SK-N-MC (cell line): ENCODE measurements around the gene ALPP.
"Not testable (repeated sequence)": the region's sequence is repeated elsewhere in the genome, so short reads cannot be mapped to it uniquely, and the experiment has no call there.

Experiments used
- DNase-seq: peaks from one replicate; pipeline ENCODE4 v3.0.0-alpha.2; 2011; ENCODE audit warnings: low read depth, low spot score
- H3K27ac ChIP-seq: fragments of 200-600 bp; sonication (generic); 2 replicates; pipeline ENCODE4 v1.5.1; 2016; ENCODE audit warnings: mixed run types
- H3K36me3 ChIP-seq: fragments of 200-600 bp; sonication (generic); 2 replicates; pipeline ENCODE4 v1.6.1; 2017; ENCODE audit warnings: antibody characterized with exemption, low read length, mixed read lengths; ENCODE audit not compliant: insufficient read depth
- H3K4me3 ChIP-seq: fragments of 200-600 bp; sonication (generic); 2 replicates; pipeline ENCODE4 v1.5.1; 2016
- H3K9ac ChIP-seq: fragments of 200-600 bp; sonication (generic); 2 replicates; pipeline ENCODE4 v1.8.0; 2017; ENCODE audit warnings: mixed run types, mixed read lengths; ENCODE audit not compliant: insufficient read length
- H3K9me3 ChIP-seq: fragments of 200-600 bp; sonication (generic); 2 replicates; pipeline ENCODE4 v1.6.1; 2017; ENCODE audit warnings: low read depth, mild to moderate bottlenecking, antibody characterized with exemption, low read length, moderate library complexity, mixed read lengths
- EZH2 ChIP-seq: fragments of 200-600 bp; sonication (generic); IDR thresholded peaks from one replicate; pipeline ENCODE4 v1.6.1; 2017; ENCODE audit warnings: antibody characterized with exemption
- FOXP2 ChIP-seq: optimal IDR thresholded peaks from 2 replicates; pipeline ENCODE3; 2011; ENCODE audit warnings: mild to moderate bottlenecking, moderate library complexity; ENCODE audit not compliant: insufficient read depth; ENCODE audit errors: extremely low read length, control extremely low read depth
- POLR2AphosphoS5 ChIP-seq: IDR thresholded peaks from 2 replicates; pipeline ENCODE4 v1.6.1; 2012; ENCODE audit warnings: mild to moderate bottlenecking, low read depth, low read length, borderline replicate concordance

Gene ALPP

DNA sequence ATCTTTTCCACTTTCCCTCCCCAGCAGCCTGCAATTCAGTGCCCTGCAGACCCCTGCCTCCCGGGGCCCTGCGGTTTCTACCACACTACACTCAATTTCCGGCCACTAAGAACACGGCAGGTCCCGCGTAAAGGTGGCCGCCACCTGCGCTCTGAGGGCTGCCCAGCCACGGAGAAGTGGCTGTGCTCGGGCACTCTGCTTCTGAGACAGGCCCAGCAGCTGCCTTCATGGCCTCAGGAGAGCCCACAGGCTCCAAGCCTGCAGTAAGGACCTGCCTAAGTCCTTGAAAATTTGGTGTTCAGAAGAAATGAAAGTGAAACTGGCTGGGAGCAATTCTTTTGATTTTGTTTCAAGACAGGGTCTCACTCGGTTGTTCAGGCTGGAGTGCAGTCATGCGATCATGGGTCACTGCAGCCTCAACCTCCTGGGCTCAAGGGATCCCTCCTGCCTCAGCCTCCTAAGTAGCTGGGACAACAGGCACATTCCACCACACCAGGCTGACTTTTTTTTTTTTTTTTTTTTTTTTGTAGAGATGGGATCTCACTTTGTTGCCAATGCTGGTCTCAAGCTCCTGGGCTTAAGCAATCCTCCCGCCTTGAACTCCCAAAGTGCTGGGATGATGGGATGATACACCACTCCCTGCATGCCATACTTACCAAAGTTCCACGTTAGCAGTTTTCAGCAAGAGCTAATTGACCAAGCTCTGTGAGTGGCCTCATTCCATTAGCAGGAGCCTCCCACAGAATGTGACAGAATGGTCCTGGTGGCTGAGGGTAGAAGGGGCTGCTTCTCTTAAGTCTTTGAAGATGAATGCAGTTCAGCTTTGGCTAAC, 14.6 kb upstream of the ALPP start:
- DNase-seq, result no peak
- H3K4me3 ChIP-seq, result no peak overlapping the region
- H3K9me3 ChIP-seq, result no peaks in the 10 kb centered on the region
- TF ChIP-seq POLR2AphosphoS5 (no peak), FOXP2 (no peak), EZH2 (no peak)
- no peaks in the 10 kb centered on the region for H3K36me3 ChIP-seq
- no peak overlapping the region for H3K27ac ChIP-seq
- no peak overlapping the region for H3K9ac ChIP-seq

- H3K9me3 ChIP-seq, H3K27ac ChIP-seq, H3K4me3 ChIP-seq, H3K36me3 ChIP-seq, H3K9ac ChIP-seq, DNase-seq: not testable (repeated sequence)
Measured at GRCh38 chr2:232364806-232365594, 13.6 kb upstream of the ALPP start.

DNA sequence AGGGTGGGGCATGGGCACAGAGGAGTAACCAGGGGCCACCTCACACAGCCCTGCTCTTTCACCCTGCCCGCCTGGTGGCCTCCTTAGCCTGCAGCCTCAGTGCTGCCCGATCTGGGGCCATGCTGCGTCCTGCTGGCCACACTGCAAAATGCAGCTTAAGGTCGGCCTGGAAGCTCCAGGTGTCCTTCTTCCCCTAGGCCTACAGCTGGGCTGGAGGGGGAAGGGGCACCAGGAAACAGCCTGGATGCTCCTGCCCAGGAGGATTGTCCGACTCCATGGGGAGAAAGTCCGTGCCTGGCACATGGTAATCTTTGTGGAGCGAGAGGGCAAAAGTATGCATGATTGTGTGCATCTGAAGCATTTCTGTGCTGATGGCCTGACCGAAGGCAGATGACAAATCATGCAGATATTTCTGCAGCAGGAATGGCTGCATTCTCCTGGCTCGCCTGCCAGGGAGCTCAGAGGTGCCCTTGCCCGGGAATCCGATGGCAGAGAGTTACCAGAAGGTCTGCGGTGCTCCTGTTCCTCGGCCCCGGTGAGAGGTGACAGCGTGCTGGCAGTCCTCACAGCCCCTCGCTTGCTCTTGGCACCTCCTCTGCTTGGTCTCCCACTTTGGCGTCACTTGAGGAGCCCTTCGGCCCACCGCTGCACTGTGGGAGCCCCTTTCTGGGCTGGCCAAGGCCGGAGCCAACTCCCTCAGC, 12.8 kb upstream of the ALPP start:
- H3K4me3 ChIP-seq, result no peak overlapping the region
- DNase-seq, result no peak
- no peaks in the 10 kb centered on the region for H3K36me3 ChIP-seq
- no peak overlapping the region for H3K9ac ChIP-seq
- TF ChIP-seq POLR2AphosphoS5 (no peak), FOXP2 (no peak), EZH2 (no peak)
- H3K27ac ChIP-seq, result no peak overlapping the region
- no peaks in the 10 kb centered on the region for H3K9me3 ChIP-seq

- not testable (repeated sequence) for H3K9me3 ChIP-seq, H3K4me3 ChIP-seq, H3K9ac ChIP-seq, H3K27ac ChIP-seq, DNase-seq, H3K36me3 ChIP-seq
Measured at GRCh38 chr2:232366461-232366860, 12.1 kb upstream of the ALPP start.

DNA sequence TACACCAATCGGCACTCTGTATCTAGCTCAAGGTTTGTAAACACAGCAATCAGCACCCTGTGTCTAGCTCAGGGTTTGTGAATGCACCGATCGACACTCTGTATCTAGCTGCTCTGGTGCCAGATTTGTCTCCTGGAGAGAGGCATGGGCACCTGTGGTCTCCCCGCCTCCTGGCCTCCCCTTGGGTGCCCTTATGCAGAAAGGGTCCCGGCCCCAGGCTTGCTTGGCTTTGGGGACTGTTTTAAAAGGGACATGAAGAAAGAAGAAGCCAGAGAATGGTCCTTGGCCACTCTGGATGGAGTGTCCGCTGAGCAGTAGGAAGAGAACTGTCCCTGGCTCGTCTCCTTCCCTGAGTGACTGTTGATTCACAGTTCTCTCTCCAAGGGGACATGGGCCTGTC, 11.5 kb upstream of the ALPP start:
- H3K9me3 ChIP-seq, result no peaks in the 10 kb centered on the region
- H3K36me3 ChIP-seq, result no peaks in the 10 kb centered on the region
- no peak overlapping the region for H3K4me3 ChIP-seq
- no peak overlapping the region for H3K9ac ChIP-seq
- no peak overlapping the region for H3K27ac ChIP-seq
- no peak for DNase-seq
- TF ChIP-seq FOXP2 (no peak), POLR2AphosphoS5 (no peak), EZH2 (no peak)

DNA sequence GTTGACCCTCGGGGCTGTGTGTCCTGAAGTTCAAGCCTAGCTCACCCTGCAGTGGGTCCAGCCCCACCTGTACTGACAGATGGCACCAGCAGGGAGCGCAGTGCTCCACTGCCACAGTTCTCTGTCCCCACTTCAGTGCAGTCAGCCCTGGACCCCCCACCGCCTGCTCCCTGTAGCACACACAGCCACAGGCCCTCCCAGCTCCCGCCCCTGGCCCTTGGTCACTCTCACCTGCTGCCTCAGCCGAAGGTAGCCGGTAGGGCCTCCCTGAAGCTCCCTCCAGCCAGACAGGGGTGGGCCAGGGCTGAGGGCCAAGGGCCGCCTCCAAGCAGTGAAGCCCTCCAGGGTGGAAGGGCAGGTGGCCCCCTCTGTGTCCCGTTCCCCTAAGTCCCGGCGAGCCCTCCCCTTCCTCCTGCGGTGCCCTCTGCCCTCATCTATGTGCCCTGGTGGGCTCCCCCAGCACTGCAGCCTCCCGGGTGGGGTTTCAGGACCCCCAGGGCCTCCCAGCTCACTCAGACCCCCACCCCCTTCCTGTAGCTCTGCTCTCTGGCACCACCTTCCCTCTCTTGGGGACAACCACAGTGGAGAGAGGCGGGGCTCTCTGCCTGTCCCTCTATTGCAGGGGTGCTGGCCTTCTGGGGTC, 10.8 kb upstream of the ALPP start:
- no peak overlapping the region for H3K27ac ChIP-seq
- no peak overlapping the region for H3K9ac ChIP-seq
- H3K9me3 ChIP-seq, result no peaks in the 10 kb centered on the region
- no peaks in the 10 kb centered on the region for H3K36me3 ChIP-seq
- no peak overlapping the region for H3K4me3 ChIP-seq
- TF ChIP-seq EZH2 (no peak), POLR2AphosphoS5 (no peak), FOXP2 (no peak)
- no peak for DNase-seq

DNA sequence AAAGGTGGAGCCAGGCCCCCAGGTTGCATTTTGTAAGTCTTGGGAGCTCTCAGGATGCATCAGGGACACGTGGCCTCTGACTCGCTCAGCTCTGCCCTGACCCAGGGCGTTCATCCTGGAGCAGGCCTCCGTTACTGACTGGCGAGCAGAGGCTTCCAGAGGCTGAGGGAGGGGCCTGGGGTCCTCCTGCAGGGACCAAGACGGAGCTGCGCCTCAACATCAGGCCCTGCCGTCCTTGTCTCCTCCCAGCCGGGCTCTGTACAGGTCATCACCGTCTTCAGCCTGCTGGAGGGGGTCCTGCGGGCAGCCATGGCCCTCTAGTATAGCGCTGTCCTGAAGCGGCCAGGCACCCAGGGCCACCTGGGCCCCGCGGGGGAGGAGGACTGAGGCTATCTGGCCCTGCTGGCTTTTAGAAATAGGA, 10.2 kb upstream of the ALPP start:
- H3K9ac ChIP-seq, result no peak overlapping the region
- no peak overlapping the region for H3K4me3 ChIP-seq
- no peak for DNase-seq
- H3K9me3 ChIP-seq, result no peaks in the 10 kb centered on the region
- TF ChIP-seq POLR2AphosphoS5 (no peak), EZH2 (no peak), FOXP2 (no peak)
- no peaks in the 10 kb centered on the region for H3K36me3 ChIP-seq
- no peak overlapping the region for H3K27ac ChIP-seq

DNA sequence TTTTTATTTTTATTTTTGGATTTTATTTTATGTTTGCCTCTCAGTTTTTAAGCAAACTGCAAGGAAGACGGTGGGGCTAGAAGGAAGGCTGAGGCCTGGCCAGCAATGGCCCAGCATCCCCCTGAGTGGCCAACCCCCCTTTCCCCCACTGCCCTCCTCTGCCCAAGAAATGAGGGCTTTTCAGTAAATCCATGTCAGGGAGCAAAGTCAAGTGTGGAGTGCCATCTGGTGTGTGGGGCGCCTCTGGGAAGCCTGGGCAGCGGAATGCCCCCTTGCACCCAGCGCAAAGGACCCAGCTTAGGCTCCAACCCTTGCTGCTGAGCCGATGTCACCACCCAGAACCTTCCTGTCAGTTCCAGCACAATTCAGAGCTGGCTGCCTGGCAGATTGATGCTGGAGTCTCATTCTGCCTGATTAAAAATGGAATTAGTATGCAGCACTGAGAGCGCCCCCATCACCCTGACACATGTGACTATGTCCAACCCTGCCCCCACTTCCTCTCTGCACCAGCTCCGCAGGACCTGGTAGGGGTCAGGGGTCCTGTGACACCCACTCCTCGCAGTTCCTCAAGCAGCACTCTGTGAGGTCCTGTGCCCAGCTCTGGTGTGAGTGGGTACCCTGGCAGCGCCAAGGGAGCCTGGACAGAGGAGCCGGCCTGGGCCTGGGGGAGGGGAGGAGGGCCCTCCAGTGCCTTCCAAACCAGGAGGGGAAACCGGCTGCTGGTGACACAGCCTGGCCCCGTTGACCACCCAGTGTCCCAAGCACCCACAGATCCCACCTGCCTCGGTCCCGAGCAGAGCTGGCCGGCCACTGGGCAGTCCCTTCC, 9.2 kb upstream of the ALPP start:
- Histone ChIP-seq H3K4me3 (no peak overlapping the region), H3K9ac (no peak overlapping the region), H3K27ac (no peak overlapping the region), H3K36me3 (no peaks in the 10 kb centered on the region), H3K9me3 (no peaks in the 10 kb centered on the region)
- no peak for DNase-seq
- TF ChIP-seq FOXP2 (no peak), POLR2AphosphoS5 (no peak), EZH2 (no peak)

DNA sequence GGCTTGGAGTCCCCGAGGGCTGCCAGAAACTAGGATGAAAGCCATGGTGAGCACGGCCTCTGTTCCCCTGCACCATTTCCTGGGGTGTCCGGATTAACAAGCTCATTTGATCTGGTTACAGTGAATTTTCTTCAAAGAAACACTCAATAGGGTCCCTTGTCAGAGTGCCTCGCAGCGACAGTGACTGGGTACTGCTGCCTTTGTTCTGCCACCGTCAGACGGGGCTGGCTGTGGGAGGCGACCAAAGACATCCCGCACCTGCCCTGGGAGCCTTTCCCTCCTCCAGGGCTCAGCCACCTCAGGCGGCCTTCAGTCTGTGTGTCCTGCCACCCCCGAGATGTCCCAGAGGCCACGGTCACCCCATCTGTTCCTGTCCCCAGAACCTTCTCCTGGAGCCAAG, 8.5 kb upstream of the ALPP start:
- not testable (repeated sequence) for H3K36me3 ChIP-seq, H3K9ac ChIP-seq, DNase-seq, H3K27ac ChIP-seq, H3K4me3 ChIP-seq, H3K9me3 ChIP-seq
